CD4-positive, alpha-beta T cell (primary cell): Measurements from ENCODE around the gene STX8. TPM values are rescaled to one million over a fixed set of nuclear protein-coding genes. Genes with fewer than 3 reads are reported as not detected.

Source experiments
- ATAC-seq: fragments of 200-7000 bp; cut with Tn5 transposase; one replicate; pipeline ENCODE4 v1.10.0; 2022; ENCODE audit warnings: mild to moderate bottlenecking; ENCODE audit not compliant: poor library complexity
- CTCF ChIA-PET: fragments of 350-600 bp; sonication (Branson Sonifier 250); formaldehyde crosslinking; loops from one replicate; lab custom pipeline; 2021; ENCODE audit warnings: antibody characterized with exemption, inconsistent platforms; lab: Charles Lee
- POLR2A ChIA-PET: fragments of 350-600 bp; sonication (Branson Sonifier 250); formaldehyde crosslinking; loops from one replicate; lab custom pipeline; 2021; ENCODE audit warnings: antibody characterized with exemption, inconsistent platforms; lab: Charles Lee
- DNase-seq, 14 experiments: peaks; one replicate each; pipeline ENCODE4 v3.0.0-alpha.2; 2013 to 2020; ENCODE audit warnings: mixed read lengths in 2 of 14
- H3K27ac ChIP-seq, 2 donors: one replicate each; pipeline versions ENCODE4 v1.5.1 to v1.7.0; 2013; ENCODE audit warnings: low read length in 2 of 2, low read depth in 1 of 2, mild to moderate bottlenecking in 1 of 2
- H3K27me3 ChIP-seq, 2 experiments: 1 replicate in 1 of 2; 2 replicates in 1 of 2; pipeline versions ENCODE4 v1.6.1 to v1.7.0; 2013; ENCODE audit warnings: low read length in 2 of 2, control low read depth in 1 of 2, mild to moderate bottlenecking in 1 of 2, moderate library complexity in 1 of 2; ENCODE audit not compliant: insufficient read depth in 2 of 2, control insufficient read depth in 1 of 2
- H3K36me3 ChIP-seq: one replicate; pipeline ENCODE4 v1.6.1; 2013; ENCODE audit warnings: low read length, control low read depth; ENCODE audit not compliant: insufficient read depth
- H3K4me1 ChIP-seq: one replicate; pipeline ENCODE4 v1.6.1; 2013; ENCODE audit warnings: low read length, control low read depth; ENCODE audit not compliant: insufficient read depth
- H3K4me3 ChIP-seq: one replicate; pipeline ENCODE4 v1.5.1; 2013; ENCODE audit warnings: mild to moderate bottlenecking, low read length, moderate library complexity
- H3K9me3 ChIP-seq, 2 experiments: 1 replicate in 1 of 2; 2 replicates in 1 of 2; pipeline versions ENCODE4 v1.6.1 to v1.7.0; 2013; ENCODE audit warnings: low read length in 2 of 2, mild to moderate bottlenecking in 2 of 2, control low read depth in 1 of 2, moderate library complexity in 1 of 2; ENCODE audit not compliant: control insufficient read depth in 1 of 2, insufficient read depth in 1 of 2
- H3K27ac Mint-ChIP-seq: one replicate; pipeline ENCODE4 v1.8.0; 2020; ENCODE audit warnings: mixed read lengths
- H3K27me3 Mint-ChIP-seq: one replicate; pipeline ENCODE4 v1.8.0; 2021; ENCODE audit warnings: mixed read lengths
- H3K36me3 Mint-ChIP-seq: one replicate; pipeline ENCODE4 v1.8.0; 2021; ENCODE audit warnings: low read depth, mixed read lengths
- H3K4me1 Mint-ChIP-seq: one replicate; pipeline ENCODE4 v1.8.0; 2021; ENCODE audit warnings: low read depth, mixed read lengths
- H3K4me3 Mint-ChIP-seq: one replicate; pipeline ENCODE4 v1.8.0; 2020; ENCODE audit warnings: mild to moderate bottlenecking, mixed read lengths
- H3K9me3 Mint-ChIP-seq: one replicate; pipeline ENCODE4 v1.8.0; 2020; ENCODE audit warnings: mixed read lengths
- CTCF ChIP-seq: fragments of 200-600 bp; IDR thresholded peaks from one replicate; pipeline ENCODE4 v1.8.0; 2022; ENCODE audit warnings: antibody characterized with exemption, mild to moderate bottlenecking
- intact Hi-C, 2 experiments: fragments of 100-400 bp; cut with DNase I in 1 of 2; cut with micrococcal nuclease in 1 of 2; formaldehyde crosslinking; loops; one replicate each; pipeline versions ENCODE4 v1.15.1 to v1.9.0; 2023 to 2025; cut with DNase I, micrococcal nuclease
- total RNA-seq, 174 experiments: library from RNA in 2 of 174; stranded (reverse) in 2 of 174; gene quantifications; one replicate each; pipeline ENCODE4 v1.2.3 and lab custom pipeline; 2021 to 2026

Gene STX8
- total RNA-seq, 2 experiments from 2014 or later, result 52.2 to 63.2 TPM

- H3K4me3 ChIP-seq, result no peak overlapping the region
- no peaks in the 10 kb centered on the region for H3K36me3 Mint-ChIP-seq
- no peaks in the 10 kb centered on the region for H3K27me3 Mint-ChIP-seq
- no peak overlapping the region for H3K27ac ChIP-seq
- ATAC-seq (no peak), DNase-seq (no peak)
- peaks cover 2% of the 10 kb centered on the region for H3K36me3 ChIP-seq
- peaks cover 5% of the 10 kb centered on the region for H3K4me1 ChIP-seq
- no peak overlapping the region for H3K4me3 Mint-ChIP-seq
- no peaks in the 10 kb centered on the region for H3K9me3 ChIP-seq
- ChIA-PET CTCF (no interaction called here), POLR2A (no interaction called here)
- intact Hi-C loops, result no loop called here
- no peaks in the 10 kb centered on the region for H3K9me3 Mint-ChIP-seq
- H3K27me3 ChIP-seq, result no peaks in the 10 kb centered on the region
- TF ChIP-seq CTCF, result no peak
- H3K4me1 Mint-ChIP-seq, result peaks cover 23% of the 10 kb centered on the region
- no peak overlapping the region for H3K27ac Mint-ChIP-seq
Observed at GRCh38 chr17:9285602-9286427, 289.8 kb downstream of the STX8 start.

GRCh38 chr17:9284884-9285283, 290.7 kb downstream of the STX8 start:
- no peaks in the 10 kb centered on the region for H3K27me3 Mint-ChIP-seq
- DNase-seq (no peak), ATAC-seq (no peak)
- no peak overlapping the region for H3K4me3 Mint-ChIP-seq
- no peaks in the 10 kb centered on the region for H3K9me3 Mint-ChIP-seq
- intact Hi-C loops, result no loop called here
- Histone ChIP-seq H3K36me3 (peaks cover 2% of the 10 kb centered on the region), H3K4me3 (no peak overlapping the region), H3K27ac (no peak overlapping the region), H3K27me3 (no peaks in the 10 kb centered on the region), H3K9me3 (no peaks in the 10 kb centered on the region), H3K4me1 (no peaks in the 10 kb centered on the region)
- ChIA-PET POLR2A (no interaction called here), CTCF (interaction anchor here (1.8 kb wide), 1 partner anchor 8 kb away, joined by 9 read pairs; no protein-coding TSS in a partner anchor)
- H3K36me3 Mint-ChIP-seq, result no peaks in the 10 kb centered on the region
- no peak overlapping the region for H3K27ac Mint-ChIP-seq
- H3K4me1 Mint-ChIP-seq, result peaks cover 14% of the 10 kb centered on the region
- no peak for TF ChIP-seq CTCF

GRCh38 chr17:9283909-9284308, 291.7 kb downstream of the STX8 start:
- ATAC-seq (no peak), DNase-seq (no peak)
- H3K4me1 Mint-ChIP-seq, result peaks cover 4% of the 10 kb centered on the region
- Histone ChIP-seq H3K27ac (no peak overlapping the region), H3K36me3 (peaks cover 2% of the 10 kb centered on the region), H3K4me3 (no peak overlapping the region), H3K4me1 (no peaks in the 10 kb centered on the region), H3K27me3 (no peaks in the 10 kb centered on the region), H3K9me3 (no peaks in the 10 kb centered on the region)
- ChIA-PET POLR2A (no interaction called here), CTCF (interaction anchor here (1.8 kb wide), 1 partner anchor 9 kb away, joined by 9 read pairs; no protein-coding TSS in a partner anchor)
- no peak overlapping the region for H3K4me3 Mint-ChIP-seq
- no peak overlapping the region for H3K27ac Mint-ChIP-seq
- intact Hi-C loops, result no loop called here
- no peaks in the 10 kb centered on the region for H3K27me3 Mint-ChIP-seq
- no peaks in the 10 kb centered on the region for H3K36me3 Mint-ChIP-seq
- no peaks in the 10 kb centered on the region for H3K9me3 Mint-ChIP-seq
- no peak for TF ChIP-seq CTCF
